T47D (cell line): ENCODE data around the gene POU2F1.

Source experiments
- DNase-seq, 2 experiments: peaks; one replicate each; pipeline versions ENCODE4 v3.0.0 to v3.0.0-alpha.2; 2011 to 2012; ENCODE audit warnings: low read depth in 1 of 2, low spot score in 1 of 2
- JUND ChIP-seq: IDR thresholded peaks from 2 replicates; pipeline ENCODE4 v1.6.1; 2012; ENCODE audit warnings: low read depth
- in situ Hi-C: cut with HindIII; loops from 2 replicates; pipeline ENCODE4 v1.10.0; 2016; ENCODE audit warnings: low sequenced_read_pairs, low pct_unique_long_range_greater_than_20kb

The POU2F1 gene

DNA sequence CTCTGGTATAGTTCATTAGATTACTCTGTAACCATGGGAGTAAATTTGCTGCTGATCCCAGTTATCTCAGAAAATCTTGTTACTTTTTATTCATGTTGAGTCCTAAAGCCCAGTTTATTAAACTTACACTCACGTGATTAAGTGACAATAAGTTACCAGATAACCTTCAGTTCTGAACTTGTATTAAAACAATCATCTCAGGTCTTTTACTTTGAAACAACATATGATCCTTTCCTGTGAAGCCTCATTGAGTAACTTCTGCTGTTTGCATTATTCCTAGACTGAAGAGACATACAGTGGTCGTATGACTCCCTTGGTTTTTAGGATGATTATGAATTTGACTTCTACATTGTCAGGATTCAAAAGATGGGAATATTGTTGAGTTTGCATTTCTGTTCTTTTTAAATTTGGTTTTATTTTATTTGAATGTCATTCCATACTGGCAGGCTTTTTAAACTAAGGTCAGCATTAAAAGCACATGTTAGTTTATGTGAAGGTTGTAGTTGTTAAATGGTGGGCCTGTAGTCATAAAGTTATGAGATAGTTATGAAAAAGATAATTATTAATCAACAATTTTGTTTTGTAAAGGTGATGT, 179.8 kb downstream of the POU2F1 start:
- in situ Hi-C loops, result no loop called here
- no peak for TF ChIP-seq JUND
- DNase-seq, result no peak

DNA sequence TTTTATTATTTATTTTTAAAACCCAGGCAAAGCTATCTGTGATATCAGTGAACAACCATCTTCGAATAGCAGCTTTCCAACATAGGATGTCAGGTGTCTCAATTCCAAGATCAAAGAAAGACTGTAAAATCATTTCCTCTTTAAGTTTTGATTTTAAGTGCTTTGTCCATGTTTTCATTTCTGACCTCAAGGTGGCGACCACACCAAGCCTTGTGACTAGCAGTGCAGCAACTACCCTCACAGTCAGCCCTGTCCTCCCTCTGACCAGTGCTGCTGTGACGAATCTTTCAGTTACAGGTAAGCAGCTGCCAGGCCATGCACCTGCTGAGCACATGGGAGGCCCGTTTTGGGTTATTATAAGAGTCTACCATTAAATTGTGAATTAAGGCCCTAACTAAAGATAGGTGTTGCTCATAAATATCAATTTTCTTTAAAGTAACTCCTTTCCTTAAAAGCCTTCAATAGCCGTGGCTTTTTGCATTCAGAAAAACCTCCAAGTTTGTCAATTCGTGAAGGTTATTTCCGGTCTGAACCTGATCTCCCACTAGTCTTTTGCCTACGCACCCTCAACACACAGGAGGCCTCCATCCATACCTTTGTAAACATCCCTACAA, 180.7 kb downstream of the POU2F1 start:
- peak; percentile 63 to 83 for DNase-seq
- in situ Hi-C loops, result no loop called here
- no peak for TF ChIP-seq JUND

DNA sequence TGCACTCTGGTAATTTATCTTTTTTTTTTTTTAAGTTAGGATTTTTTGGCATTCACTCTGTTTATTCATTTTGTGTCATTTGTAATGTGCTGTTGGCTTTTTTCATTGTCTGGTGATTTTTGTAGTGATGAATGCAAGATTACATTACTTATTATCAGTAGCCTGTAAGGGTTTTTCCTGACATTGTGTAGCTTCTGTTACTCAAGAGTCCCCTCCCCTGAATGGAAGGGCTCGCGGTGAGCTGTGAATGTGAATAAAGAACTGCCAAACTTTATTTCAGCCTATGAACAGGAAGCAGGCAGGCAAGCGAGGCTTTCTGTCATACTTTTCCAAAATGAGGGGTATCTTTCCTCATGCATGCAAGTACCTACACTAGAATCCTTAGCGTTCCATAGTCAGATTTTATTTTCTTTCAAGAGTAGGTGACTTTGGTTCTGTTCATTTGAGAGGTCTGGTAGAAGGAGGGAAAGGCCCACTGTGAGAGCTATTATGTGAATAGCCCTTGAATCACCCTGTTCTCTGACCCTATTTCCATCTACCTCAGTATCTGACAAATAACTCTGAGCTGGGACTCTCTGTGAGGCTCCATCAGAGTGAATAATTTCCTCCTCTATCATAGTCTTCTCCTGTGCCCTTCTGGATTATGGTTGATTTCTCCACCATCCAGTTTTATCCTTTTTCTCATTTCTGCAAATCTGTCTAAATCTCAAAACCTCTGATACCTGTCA, 183.6 kb downstream of the POU2F1 start:
- in situ Hi-C loops, result no loop called here
- DNase-seq, result no peak
- no peak for TF ChIP-seq JUND

GRCh38 chr1:167404908-167405307, 184.2 kb downstream of the POU2F1 start:
- TF ChIP-seq JUND, result no peak
- DNase-seq, result no peak
- in situ Hi-C loops, result no loop called here

DNA sequence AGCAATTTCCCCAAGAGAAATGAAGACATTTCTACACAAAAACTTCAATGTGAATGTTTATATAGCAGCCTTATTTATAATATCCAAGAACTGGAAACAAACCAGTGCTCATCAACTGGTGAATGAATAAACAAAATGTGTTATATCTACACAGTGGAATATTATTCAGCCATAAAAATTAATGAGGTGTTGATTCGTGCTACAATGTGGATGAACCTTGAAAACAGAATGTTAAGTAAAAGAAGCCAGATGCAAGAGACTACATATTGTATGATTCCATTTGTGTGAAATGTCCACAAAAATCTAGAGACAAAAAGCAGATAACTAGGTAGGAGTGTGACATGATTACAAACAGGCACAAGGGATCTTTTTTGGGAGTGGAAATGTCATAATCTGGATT, 187.7 kb downstream of the POU2F1 start:
- no peak for DNase-seq
- no peak for TF ChIP-seq JUND
- in situ Hi-C loops, result no loop called here

GRCh38 chr1:167409183-167409582, 188.5 kb downstream of the POU2F1 start:
- in situ Hi-C loops, result no loop called here
- TF ChIP-seq JUND, result no peak
- DNase-seq, result peak in 1 of 2 experiments; percentile 70

- in situ Hi-C loops, result no loop called here
- no peak for TF ChIP-seq JUND
- DNase-seq, result no peak
These were observed 191.4 kb downstream of the POU2F1 start for GRCh38 chr1:167412072-167412471.

DNA sequence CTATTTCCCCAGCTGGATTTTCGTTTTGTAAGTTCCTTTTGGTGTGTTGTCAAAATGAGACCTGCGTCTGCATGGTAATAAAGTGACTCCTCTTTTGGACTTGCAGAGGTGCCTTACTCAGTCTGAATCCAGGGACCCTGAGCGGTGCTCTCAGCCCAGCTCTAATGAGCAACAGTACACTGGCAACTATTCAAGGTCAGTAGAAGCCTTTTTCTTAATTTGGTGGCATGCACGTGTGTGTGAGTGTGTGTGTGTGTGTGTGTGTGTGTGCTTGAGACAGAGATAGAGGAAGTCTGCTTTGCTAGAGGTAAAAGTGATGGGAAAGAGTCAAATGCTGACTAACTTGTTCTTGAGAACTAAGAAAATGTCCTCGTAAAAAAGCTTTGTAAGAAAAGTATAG, 192.2 kb downstream of the POU2F1 start:
- no peak for DNase-seq
- no peak for TF ChIP-seq JUND
- in situ Hi-C loops, result no loop called here

GRCh38 chr1:167413328-167413727, 192.6 kb downstream of the POU2F1 start:
- DNase-seq, result peak in 1 of 2 experiments; percentile 14
- TF ChIP-seq JUND, result no peak
- in situ Hi-C loops, result no loop called here

DNA sequence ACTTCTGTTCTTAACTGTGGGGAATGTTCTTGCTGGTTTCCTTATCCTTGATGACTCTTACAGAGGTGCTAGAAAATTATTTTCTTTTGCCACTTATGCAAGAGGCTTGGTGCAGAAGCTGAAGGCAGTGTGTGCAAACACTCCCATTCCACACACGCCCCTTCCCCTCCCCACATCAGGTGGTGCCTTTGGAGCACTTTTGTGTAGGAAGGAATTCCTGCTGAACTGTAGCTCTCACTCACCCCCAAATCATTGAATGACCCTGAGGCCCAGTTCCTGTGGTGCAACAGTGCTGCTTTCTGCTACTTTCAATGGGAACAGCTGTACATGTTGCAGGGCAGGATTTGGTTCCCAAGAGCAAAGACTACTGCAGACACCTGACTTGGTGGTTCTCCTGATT, 195.8 kb downstream of the POU2F1 start:
- TF ChIP-seq JUND, result no peak

DNA sequence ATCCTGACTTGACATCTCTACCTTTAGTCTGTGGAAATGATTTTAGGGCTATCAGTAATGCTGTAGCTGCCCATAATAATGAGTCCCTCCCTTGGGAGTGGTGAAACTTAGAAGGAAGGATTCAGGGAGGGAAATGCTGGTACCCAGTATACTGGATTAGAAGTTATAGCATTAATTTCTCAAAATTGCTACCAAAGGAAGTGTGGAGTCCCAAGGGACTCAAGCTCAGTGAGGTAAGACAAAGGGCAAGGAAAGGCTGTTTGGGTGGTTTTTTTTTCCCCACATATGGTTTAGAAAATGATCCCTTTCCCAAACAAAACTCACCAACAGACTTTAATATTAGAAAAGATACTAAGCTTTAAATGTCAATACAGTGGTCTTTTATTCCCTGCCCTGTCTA, 197.7 kb downstream of the POU2F1 start:
- DNase-seq, result no peak
- in situ Hi-C loops, result no loop called here

More for the DNA sequence above, 195.8 kb downstream of the POU2F1 start:
- in situ Hi-C loops, result no loop called here
- no peak for DNase-seq

GRCh38 chr1:167419245-167419644, 198.6 kb downstream of the POU2F1 start:
- in situ Hi-C loops, result no loop called here
- no peak for DNase-seq
- no peak for TF ChIP-seq JUND

More for the DNA sequence above, 197.7 kb downstream of the POU2F1 start:
- TF ChIP-seq JUND, result no peak

GRCh38 chr1:167420510-167420909, 199.8 kb downstream of the POU2F1 start:
- TF ChIP-seq JUND, result no peak
- in situ Hi-C loops, result no loop called here
- no peak for DNase-seq
